ENCODE data around the gene C11orf91. TPM values are rescaled to one million over a fixed set of nuclear protein-coding genes. Genes with fewer than 3 reads are reported as not detected.
A peak's percentile ranks its signal among the peaks of the same experiment; 100 is the strongest.

Gene C11orf91
- total RNA-seq, 1 donor from 2014 or later: not detected

- H3K27me3 ChIP-seq: no peaks in the 10 kb centered on the region
- H3K36me3 ChIP-seq: no peaks in the 10 kb centered on the region
- peak; percentile 28 to 60 for DNase-seq (ENCODE audit: extremely low spot score in 2 of 2)
- H3K27ac ChIP-seq: no peak overlapping the region
- TF ChIP-seq CTCF (IDR thresholded peaks at IDR 0.05): no peak
- no peak overlapping the region for H3K4me3 ChIP-seq
- H3K4me1 ChIP-seq: no peaks in the 10 kb centered on the region
- no peaks in the 10 kb centered on the region for H3K9me3 ChIP-seq
- intact Hi-C loops (cut with DNase I): no loop called here
These were observed 41.1 kb downstream of the C11orf91 start for GRCh38 chr11:33659370-33660139.

GRCh38 chr11:33658195-33658900 is 42.3 kb downstream of the C11orf91 start:
- H3K4me1 ChIP-seq: no peaks in the 10 kb centered on the region
- DNase-seq (ENCODE audit: extremely low spot score in 2 of 2): peak; percentile 69 to 77
- no peaks in the 10 kb centered on the region for H3K9me3 ChIP-seq
- H3K27me3 ChIP-seq: no peaks in the 10 kb centered on the region
- H3K27ac ChIP-seq: no peak overlapping the region
- no peak for TF ChIP-seq POLR2A (IDR thresholded peaks at IDR 0.05)
- no peak overlapping the region for H3K4me3 ChIP-seq
- intact Hi-C loops (cut with DNase I): no loop called here
- H3K36me3 ChIP-seq: no peaks in the 10 kb centered on the region

GRCh38 chr11:33657757-33658156 is 42.9 kb downstream of the C11orf91 start:
- Histone ChIP-seq H3K36me3 (no peaks in the 10 kb centered on the region), H3K4me3 (no peak overlapping the region), H3K27ac (no peak overlapping the region), H3K4me1 (no peaks in the 10 kb centered on the region), H3K27me3 (no peaks in the 10 kb centered on the region), H3K9me3 (no peaks in the 10 kb centered on the region)
- DNase-seq (ENCODE audit: extremely low spot score in 2 of 2): peak in 1 of 2 donors; percentile 52
- intact Hi-C loops (cut with DNase I): no loop called here
- TF ChIP-seq CTCF (IDR thresholded peaks at IDR 0.05) (no peak), POLR2AphosphoS5 (IDR thresholded peaks at IDR 0.05; ENCODE audit: insufficient read depth in 1 of 2, low read depth in 1 of 2) (no peak)

- peak in 1 of 2 donors; percentile 85 for DNase-seq (ENCODE audit: extremely low spot score in 2 of 2)
- no peak for TF ChIP-seq POLR2A (IDR thresholded peaks at IDR 0.05)
- no peak for TF ChIP-seq CTCF (IDR thresholded peaks at IDR 0.05)
- no peak for TF ChIP-seq POLR2AphosphoS5 (IDR thresholded peaks at IDR 0.05; ENCODE audit: insufficient read depth in 1 of 2, low read depth in 1 of 2)
- H3K27ac ChIP-seq: no peak overlapping the region
- intact Hi-C loops (cut with DNase I): no loop called here
- H3K9me3 ChIP-seq: no peaks in the 10 kb centered on the region
- no peak overlapping the region for H3K4me3 ChIP-seq
- H3K27me3 ChIP-seq: no peaks in the 10 kb centered on the region
- no peaks in the 10 kb centered on the region for H3K4me1 ChIP-seq
- no peaks in the 10 kb centered on the region for H3K36me3 ChIP-seq
These were observed 43.9 kb downstream of the C11orf91 start for GRCh38 chr11:33656768-33657167.

GRCh38 chr11:33655842-33656600 is 44.6 kb downstream of the C11orf91 start:
- Histone ChIP-seq H3K27ac (no peak overlapping the region), H3K4me3 (no peak overlapping the region), H3K27me3 (no peaks in the 10 kb centered on the region), H3K9me3 (no peaks in the 10 kb centered on the region), H3K36me3 (no peaks in the 10 kb centered on the region), H3K4me1 (no peaks in the 10 kb centered on the region)
- intact Hi-C loops (cut with DNase I): no loop called here
- TF ChIP-seq POLR2A (IDR thresholded peaks at IDR 0.05) (no peak), POLR2AphosphoS5 (IDR thresholded peaks at IDR 0.05; ENCODE audit: insufficient read depth in 1 of 2, low read depth in 1 of 2) (no peak), CTCF (IDR thresholded peaks at IDR 0.05) (no peak)
- DNase-seq (ENCODE audit: extremely low spot score in 2 of 2): peak; percentile 78 to 85

All from vagina (tissue), 2 donors.